ENCODE results near the gene LCTL.

- TF ChIP-seq CTCF (IDR thresholded peaks at IDR 0.05) (no peak), POLR2A (IDR thresholded peaks at IDR 0.05) (no peak)
These were observed 43.1 kb upstream of the LCTL start for GRCh38 chr15:66608881-66609280.

All from testis (tissue), 2 donors.